ENCODE results near the gene RNF175.

RNF175 gene

DNA sequence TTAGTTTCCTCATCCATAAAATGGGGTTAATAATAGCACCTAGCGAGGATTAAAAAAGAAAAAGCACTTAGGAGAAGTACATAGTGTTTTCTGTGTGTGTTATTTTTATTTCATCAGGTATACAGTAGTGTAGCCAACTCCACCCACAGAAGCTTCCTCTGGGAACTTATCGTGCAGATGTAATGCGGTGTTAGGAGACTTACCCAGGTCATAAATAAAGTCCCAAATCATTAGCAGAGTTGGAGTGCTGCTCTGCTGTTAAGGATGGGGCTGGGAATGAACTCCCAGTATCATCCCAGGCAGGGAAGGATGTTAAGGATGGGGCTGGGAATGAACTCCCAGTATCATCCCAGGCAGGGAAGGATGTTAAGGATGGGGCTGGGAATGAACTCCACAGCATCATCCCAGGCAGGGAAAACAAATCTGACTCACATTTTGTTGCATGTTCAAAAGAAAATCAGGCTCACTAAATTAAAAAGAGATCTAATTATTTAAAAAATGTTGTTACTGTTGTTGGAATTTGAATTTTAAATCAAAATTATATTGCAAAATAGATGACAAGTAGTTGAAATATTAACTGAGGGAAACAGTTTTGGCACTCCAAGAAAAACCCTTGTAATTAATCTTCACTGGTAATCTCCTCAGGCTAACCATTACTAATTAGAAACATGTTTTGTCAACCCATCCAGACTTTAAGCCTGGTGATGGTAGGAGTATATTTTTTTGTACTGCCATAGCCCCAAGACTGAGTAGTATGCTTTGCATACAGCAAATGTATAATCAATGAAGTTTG, 39.3 kb upstream of the RNF175 start:
- Histone ChIP-seq H2AFZ (ENCODE audit: low read length) (no peak overlapping the region), H3K9ac (ENCODE audit: low read length) (no peak overlapping the region), H3K79me2 (ENCODE audit: low read length) (no peaks in the 10 kb centered on the region), H3F3A (ENCODE audit: insufficient read depth, low read length) (no peaks in the 10 kb centered on the region), H3K9me2 (replicated peaks; ENCODE audit: insufficient read depth, low read length) (no peaks in the 10 kb centered on the region), H3K9me3 (replicated peaks; ENCODE audit: insufficient read depth, low read length) (no peaks in the 10 kb centered on the region), H3K27ac (ENCODE audit: low read length) (no peak overlapping the region), H4K20me1 (ENCODE audit: insufficient read depth, low read length) (no peaks in the 10 kb centered on the region), H3K36me3 (replicated peaks; ENCODE audit: insufficient read depth, low read length) (no peaks in the 10 kb centered on the region), H3K4me1 (ENCODE audit: low read length) (no peaks in the 10 kb centered on the region), H3K4me2 (ENCODE audit: low read depth, low read length) (no peak overlapping the region), H3K27me3 (replicated peaks; ENCODE audit: insufficient read depth, low read length) (no peaks in the 10 kb centered on the region), H3K4me3 (ENCODE audit: low read length) (no peak overlapping the region)
- TF ChIP-seq EZH2 (optimal IDR thresholded peaks at IDR 0.05; ENCODE audit: low read depth, low read length), result no peak
- TF ChIP-seq EZH2phosphoT487 (IDR thresholded peaks at IDR 0.05; ENCODE audit: low read length), result no peak
- TF ChIP-seq, protein P1, sequence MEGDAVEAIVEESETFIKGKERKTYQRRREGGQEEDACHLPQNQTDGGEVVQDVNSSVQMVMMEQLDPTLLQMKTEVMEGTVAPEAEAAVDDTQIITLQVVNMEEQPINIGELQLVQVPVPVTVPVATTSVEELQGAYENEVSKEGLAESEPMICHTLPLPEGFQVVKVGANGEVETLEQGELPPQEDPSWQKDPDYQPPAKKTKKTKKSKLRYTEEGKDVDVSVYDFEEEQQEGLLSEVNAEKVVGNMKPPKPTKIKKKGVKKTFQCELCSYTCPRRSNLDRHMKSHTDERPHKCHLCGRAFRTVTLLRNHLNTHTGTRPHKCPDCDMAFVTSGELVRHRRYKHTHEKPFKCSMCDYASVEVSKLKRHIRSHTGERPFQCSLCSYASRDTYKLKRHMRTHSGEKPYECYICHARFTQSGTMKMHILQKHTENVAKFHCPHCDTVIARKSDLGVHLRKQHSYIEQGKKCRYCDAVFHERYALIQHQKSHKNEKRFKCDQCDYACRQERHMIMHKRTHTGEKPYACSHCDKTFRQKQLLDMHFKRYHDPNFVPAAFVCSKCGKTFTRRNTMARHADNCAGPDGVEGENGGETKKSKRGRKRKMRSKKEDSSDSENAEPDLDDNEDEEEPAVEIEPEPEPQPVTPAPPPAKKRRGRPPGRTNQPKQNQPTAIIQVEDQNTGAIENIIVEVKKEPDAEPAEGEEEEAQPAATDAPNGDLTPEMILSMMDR (IDR thresholded peaks at IDR 0.05; ENCODE audit: low read length), result no peak
- DNase-seq, result no peak

DNA sequence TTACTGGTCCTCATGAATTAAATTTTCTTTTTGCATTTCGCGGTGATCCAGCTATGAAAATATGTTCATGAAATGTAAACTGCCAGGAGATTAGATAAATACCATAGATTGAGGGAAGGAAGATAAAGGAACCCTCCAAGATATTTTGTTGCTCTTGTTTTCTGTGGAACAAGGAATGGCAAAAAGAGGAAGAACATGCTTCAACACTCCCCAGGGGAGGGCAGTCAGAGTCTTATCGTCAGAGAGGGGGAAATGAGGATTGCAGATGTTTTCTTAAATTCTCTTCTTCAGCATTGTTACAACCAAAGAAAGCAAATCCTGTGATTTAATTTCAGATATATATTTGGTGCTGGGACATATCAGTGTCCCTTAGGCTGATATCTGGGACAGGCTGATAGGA, 38.6 kb upstream of the RNF175 start:
- Histone ChIP-seq H3K79me2 (ENCODE audit: low read length) (no peaks in the 10 kb centered on the region), H3K27me3 (replicated peaks; ENCODE audit: insufficient read depth, low read length) (no peaks in the 10 kb centered on the region), H4K20me1 (ENCODE audit: insufficient read depth, low read length) (no peaks in the 10 kb centered on the region), H3K9me2 (replicated peaks; ENCODE audit: insufficient read depth, low read length) (no peaks in the 10 kb centered on the region), H3K9me3 (replicated peaks; ENCODE audit: insufficient read depth, low read length) (no peaks in the 10 kb centered on the region), H3K4me2 (ENCODE audit: low read depth, low read length) (no peak overlapping the region), H3K9ac (ENCODE audit: low read length) (no peak overlapping the region), H2AFZ (ENCODE audit: low read length) (no peak overlapping the region), H3K36me3 (replicated peaks; ENCODE audit: insufficient read depth, low read length) (no peaks in the 10 kb centered on the region), H3F3A (ENCODE audit: insufficient read depth, low read length) (no peaks in the 10 kb centered on the region), H3K4me3 (ENCODE audit: low read length) (no peak overlapping the region), H3K4me1 (ENCODE audit: low read length) (no peaks in the 10 kb centered on the region), H3K27ac (ENCODE audit: low read length) (no peak overlapping the region)
- TF ChIP-seq EZH2 (optimal IDR thresholded peaks at IDR 0.05; ENCODE audit: low read depth, low read length), result no peak
- TF ChIP-seq, protein P1 (IDR thresholded peaks at IDR 0.05; ENCODE audit: low read length), result no peak
- no peak for TF ChIP-seq EZH2phosphoT487 (IDR thresholded peaks at IDR 0.05; ENCODE audit: low read length)
- no peak for DNase-seq

DNA sequence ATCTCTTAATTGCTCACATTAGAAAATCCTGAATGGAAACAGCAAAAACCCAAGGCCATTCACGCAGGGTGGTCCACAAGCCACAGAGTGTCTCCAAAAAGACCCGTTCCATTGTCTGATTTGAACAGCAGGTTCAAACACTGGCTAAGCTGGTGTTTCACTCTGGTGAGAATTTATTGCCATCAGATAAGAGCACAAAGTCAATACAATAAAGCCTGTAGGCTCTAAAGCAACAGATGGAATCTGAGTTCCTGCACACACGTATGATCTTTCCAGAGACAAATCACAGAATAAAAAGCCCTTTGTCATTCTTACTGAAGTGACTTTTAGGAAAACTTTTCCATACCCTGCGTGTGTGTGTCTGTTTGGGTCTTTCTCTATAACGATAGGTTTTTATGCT, 34.2 kb upstream of the RNF175 start:
- H3K79me2 ChIP-seq (ENCODE audit: low read length), result no peaks in the 10 kb centered on the region
- H3K4me2 ChIP-seq (ENCODE audit: low read depth, low read length), result no peak overlapping the region
- TF ChIP-seq EZH2 (optimal IDR thresholded peaks at IDR 0.05; ENCODE audit: low read depth, low read length), result no peak
- TF ChIP-seq EZH2phosphoT487 (IDR thresholded peaks at IDR 0.05; ENCODE audit: low read length), result no peak
- TF ChIP-seq, protein P1 (IDR thresholded peaks at IDR 0.05; ENCODE audit: low read length), result no peak
- no peaks in the 10 kb centered on the region for H3K9me3 ChIP-seq (replicated peaks; ENCODE audit: insufficient read depth, low read length)
- H3K9me2 ChIP-seq (replicated peaks; ENCODE audit: insufficient read depth, low read length), result no peaks in the 10 kb centered on the region
- no peaks in the 10 kb centered on the region for H4K20me1 ChIP-seq (ENCODE audit: insufficient read depth, low read length)
- H3K9ac ChIP-seq (ENCODE audit: low read length), result no peak overlapping the region
- no peak for DNase-seq
- no peak overlapping the region for H3K4me3 ChIP-seq (ENCODE audit: low read length)
- H2AFZ ChIP-seq (ENCODE audit: low read length), result no peak overlapping the region
- no peaks in the 10 kb centered on the region for H3K4me1 ChIP-seq (ENCODE audit: low read length)
- peaks cover 8% of the 10 kb centered on the region; the same call in 1 of the 2 replicates for H3K27me3 ChIP-seq (replicated peaks; ENCODE audit: insufficient read depth, low read length)
- H3K27ac ChIP-seq (ENCODE audit: low read length), result no peak overlapping the region
- no peaks in the 10 kb centered on the region for H3K36me3 ChIP-seq (replicated peaks; ENCODE audit: insufficient read depth, low read length)
- H3F3A ChIP-seq (ENCODE audit: insufficient read depth, low read length), result no peaks in the 10 kb centered on the region
